GM18517 (cell line): ENCODE measurements around the gene ACOT7.
"Not testable (repeated sequence)": the region's sequence is repeated elsewhere in the genome, so short reads cannot be mapped to it uniquely, and the experiment has no call there.

ENCODE experiments used
- ATAC-seq: cut with Tn5 transposase; IDR thresholded peaks from one replicate; pipeline ENCODE4 v1.9.1; 2021; ENCODE audit warnings: mild to moderate bottlenecking, moderate library complexity; ENCODE audit not compliant: unreplicated experiment

The ACOT7 gene, protein sequence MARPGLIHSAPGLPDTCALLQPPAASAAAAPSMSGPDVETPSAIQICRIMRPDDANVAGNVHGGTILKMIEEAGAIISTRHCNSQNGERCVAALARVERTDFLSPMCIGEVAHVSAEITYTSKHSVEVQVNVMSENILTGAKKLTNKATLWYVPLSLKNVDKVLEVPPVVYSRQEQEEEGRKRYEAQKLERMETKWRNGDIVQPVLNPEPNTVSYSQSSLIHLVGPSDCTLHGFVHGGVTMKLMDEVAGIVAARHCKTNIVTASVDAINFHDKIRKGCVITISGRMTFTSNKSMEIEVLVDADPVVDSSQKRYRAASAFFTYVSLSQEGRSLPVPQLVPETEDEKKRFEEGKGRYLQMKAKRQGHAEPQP

DNA sequence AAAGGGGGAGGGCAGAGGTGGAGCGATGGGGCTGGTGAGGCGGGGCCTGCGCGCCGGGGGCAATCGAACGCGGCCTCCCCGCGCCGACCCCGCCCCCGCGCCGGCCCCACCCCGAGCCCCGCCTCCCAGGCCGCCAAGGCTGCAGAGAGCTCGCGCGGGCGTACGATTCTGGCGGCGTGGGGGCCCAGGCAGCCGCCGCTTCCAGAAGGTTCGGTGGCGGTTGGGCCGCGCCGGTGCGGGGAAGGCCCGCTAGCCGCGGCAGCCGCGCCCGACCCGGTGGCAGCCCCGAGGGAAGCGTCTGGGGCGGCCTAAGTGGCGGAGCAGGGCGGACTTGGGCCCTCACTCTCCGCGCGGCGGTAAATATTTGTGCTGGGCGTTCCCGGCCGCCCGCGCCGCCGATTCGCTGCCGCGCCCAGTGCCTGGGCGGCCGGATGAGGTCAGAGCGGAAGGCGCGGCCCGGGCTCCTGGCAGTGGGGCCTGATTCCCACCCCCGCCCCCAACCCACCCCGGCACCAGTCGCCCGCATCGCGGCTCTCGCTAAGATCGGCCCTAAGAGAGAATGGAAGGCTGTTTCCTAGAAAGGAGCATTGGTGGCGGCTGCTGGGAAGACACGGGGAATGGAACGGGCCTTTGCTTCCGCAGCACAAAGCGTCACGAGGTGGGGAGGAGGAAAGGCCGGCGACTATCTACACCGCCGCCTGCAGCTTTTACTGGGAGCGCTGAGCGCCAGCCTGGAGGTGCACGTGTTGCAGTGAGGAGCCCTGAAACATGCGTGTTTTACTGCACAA lies at the start of gene ACOT7:
TSS of gene ACOT7 (minus strand) at position 368 of the 788 bp plus-strand sequence. CDS start 368 bp downstream, outside the sequence.
- ATAC-seq: peak; percentile 80

DNA sequence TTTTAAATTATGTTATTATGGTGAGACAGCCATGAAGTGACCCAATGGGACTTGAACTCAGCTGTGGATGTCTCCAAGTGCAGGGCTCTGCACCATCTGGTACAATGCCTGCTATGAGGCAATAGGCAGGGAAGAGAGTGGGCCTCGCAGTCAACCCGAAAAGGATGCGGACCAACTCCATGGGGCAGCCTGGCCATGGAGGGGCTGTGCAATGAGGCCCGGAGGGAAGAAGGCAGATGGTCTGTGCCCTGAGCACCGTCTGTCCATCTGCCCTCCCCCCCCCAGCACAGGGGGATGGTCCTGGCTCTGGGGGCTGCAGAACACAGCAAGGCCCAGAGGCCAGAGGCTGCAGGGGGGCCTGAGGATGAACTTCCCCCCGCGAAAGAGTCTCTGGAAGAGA lies 48.0 kb upstream of the ACOT7 start:
- no peak for ATAC-seq

DNA sequence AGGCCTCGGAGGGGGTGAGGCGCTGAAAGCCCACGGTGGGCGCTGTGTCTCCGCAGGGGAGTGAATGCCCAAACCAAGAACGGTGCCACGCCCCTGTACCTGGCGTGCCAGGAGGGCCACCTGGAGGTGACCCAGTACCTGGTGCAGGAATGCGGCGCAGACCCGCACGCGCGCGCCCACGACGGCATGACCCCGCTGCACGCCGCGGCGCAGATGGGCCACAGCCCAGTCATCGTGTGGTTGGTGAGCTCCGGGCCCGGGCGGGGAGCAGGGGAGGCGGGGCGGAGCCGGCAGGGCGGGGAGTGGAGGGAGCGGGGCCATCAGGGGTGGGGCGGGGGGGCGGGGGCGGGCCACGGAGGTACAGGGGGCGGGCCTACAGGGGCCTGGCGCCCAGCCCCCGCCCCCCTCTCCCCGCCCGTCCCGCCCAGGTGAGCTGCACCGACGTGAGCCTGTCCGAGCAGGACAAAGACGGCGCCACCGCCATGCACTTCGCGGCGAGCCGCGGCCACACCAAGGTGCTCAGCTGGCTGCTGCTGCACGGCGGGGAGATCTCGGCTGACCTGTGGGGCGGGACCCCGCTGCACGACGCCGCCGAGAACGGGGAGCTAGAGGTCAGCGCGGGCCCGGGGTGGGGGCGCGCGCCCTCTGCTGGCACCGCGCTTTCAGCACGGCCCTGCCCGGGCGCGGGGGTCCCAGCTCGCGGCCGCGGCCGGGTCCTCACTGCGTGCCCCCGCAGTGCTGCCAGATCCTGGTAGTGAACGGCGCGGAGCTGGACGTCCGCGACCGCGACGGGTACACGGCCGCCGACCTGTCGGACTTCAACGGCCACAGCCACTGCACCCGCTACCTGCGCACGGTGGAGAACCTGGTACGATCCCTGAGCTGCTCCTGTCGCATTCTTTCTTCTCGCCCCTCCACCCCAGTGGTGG lies 46.9 kb upstream of the ACOT7 start:
- ATAC-seq: no peak

DNA sequence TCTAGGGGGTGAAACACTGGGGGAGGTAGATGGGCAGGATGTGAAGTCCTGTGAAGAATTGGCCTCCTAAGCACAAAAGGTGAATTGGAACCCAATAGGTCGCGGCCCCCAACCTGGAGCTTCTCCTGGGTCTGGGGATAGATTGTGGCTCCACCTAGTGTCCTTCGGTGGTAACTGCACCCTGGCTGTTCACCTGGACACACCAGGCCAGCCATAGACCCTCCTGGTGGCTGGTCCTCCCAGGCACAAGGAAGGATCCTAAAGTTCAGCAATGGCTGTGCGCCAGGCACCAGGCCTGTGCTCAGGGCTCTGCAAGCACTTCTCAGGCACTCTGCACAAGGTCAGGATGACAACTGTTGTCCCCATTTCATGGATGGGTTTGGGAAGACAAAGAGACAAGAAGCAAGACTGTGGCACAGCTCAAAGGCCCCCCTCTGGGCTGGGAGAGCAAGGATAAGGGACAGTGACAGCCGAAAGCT lies 44.5 kb upstream of the ACOT7 start:
- no peak for ATAC-seq

DNA sequence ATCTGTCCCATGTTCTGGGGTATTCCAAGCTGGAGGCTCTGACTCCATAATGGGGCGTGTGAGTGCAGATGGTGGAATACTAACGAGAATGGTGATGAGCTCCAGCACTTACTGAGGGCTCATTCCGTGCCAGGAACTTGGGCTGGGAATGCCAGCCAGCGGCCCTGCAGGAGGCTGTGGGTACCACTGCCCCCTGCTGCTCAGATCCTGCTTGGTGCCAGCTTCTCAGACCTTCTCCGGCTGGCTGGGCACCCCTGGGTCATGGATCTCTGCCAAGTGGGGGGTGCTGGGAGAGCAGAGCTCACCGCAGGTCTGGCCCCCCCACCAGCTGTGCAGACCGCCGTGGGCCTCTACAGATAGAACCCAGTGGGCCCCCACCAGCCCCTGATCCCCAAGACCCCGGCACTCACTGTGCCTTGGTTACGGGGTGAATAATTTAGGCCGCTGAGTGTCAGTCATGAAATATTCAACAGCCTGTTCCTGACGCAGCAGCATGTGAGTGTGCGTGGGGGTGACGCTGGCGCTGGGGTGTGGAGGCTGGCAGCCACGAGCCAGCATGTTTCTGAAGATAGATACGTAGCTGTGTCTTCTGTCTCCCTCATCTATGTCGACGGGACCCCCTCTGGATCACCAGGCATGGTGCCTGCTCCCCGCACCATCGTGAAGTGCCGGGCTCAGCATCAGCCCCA lies 43.6 kb upstream of the ACOT7 start:
- ATAC-seq: not testable (repeated sequence)

DNA sequence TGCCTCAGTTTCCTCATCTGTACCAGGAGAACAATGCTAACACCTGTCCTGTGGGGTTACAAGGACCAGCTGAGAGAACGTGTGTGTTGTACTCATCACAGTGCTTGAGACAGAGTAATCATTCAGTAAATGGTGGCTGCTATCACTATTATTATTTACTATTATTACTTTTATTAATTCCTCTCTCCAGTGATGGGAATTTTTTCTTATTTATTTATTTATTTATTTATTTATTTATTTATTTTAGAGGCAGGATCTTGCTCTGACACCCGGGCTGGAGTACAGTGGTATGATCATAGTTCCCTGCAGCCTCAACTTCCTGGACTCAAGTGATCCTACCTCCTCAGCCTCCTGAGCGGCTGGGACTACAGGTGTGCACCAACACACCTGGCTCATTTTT lies 42.7 kb upstream of the ACOT7 start:
- ATAC-seq: not testable (repeated sequence)

DNA sequence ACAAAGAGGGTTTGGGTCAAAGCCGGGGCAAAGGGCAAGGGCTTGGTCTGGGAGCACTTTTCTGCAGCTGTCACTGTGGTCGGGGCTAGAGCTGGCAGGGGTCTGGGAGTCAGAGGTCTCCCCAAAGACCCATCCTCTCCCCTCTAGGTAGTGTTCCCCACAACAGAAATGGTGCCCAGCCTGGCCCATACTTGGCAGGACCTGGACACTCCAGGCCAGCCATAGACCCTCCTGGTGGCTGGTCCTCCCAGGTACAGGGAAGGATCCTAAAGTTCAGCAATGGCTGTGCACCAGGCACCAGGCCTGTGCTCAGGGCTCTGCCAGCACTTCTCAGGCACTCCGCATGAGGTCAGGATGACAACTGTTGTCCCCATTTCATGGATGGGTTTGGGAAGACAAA lies 42.0 kb upstream of the ACOT7 start:
- ATAC-seq: no peak

DNA sequence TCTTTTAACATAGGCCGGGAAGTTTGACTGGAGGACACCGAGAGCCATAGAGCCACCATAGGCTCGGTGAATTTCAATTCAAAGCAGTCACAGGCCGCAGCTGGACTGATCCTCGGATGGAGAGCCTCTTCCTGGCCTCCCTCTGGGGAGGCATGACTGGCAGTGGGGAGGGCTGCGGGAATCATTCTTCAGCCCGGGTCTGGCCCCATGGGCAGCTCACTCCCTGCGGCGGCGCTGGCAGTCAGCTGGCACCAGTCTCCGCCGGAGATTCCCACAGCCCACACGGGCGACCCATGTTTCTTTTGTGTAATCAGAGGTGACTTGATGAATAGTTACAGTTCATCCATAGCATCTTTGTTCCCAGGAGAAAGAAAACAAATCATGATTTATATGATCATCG lies 41.6 kb upstream of the ACOT7 start:
- no peak for ATAC-seq

DNA sequence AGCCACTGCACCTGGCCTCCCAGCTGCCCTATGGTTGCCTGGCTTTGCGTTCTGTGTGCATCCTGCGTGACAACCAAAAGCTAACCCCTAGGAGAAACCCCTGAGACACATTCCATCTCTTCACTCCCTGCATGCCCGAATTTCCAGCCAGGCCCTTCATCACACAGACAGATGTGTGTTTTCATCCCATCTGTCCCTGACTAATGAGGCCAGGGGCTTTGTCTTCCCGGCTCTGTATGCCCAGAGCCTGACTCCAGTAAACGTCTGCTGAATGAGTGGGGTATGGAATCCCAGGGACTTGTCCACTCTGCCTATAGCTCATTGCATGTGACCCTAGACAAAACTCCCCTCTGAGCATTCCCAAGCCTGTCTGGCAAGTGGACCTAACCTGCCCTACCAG lies 40.6 kb upstream of the ACOT7 start:
- no peak for ATAC-seq

DNA sequence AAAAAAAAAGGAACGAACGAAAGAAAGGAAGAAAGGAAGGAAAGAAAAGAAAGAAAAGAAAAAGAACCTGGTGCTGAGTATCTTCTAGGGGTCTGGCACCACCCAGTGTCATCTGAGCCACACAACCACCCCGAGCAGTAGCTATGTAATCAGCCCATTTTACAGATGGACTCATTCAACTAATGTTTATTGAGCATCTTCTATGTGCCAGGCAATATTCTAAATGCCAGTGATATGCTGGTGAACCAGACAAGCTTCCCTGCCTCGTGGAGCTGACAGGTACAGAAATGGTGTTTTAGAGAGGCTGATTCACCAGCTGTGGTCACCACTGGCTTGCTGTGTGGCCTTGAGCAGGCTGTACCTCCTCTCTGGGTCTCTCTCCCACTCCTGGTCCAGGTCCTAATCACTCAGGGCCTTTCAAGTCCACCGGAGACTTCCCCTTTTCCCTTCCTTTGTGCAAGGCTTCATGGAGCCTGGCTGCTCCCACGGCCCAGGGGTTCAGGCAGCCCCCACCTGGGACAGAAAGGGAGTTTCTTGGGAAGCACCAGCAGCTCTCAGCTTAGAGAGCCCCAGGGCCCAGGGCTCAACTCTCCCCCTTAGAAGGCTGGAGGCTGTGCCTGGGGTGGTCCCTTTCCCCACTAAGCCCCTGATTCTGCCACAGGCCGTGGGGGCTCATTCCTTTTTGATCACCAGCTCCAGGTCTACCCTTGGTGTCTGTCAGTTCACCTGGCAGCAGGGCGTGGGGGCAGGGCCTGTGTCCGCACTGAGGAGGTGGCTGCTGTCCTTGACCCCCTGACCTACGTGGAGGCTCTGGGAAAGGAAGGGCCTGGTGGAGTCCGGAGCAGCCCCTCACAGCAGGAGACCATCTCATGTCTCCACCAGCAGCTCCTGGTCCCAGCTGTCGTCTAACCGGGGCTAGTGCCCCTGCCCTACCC lies 38.3 kb upstream of the ACOT7 start:
- not testable (repeated sequence) for ATAC-seq

DNA sequence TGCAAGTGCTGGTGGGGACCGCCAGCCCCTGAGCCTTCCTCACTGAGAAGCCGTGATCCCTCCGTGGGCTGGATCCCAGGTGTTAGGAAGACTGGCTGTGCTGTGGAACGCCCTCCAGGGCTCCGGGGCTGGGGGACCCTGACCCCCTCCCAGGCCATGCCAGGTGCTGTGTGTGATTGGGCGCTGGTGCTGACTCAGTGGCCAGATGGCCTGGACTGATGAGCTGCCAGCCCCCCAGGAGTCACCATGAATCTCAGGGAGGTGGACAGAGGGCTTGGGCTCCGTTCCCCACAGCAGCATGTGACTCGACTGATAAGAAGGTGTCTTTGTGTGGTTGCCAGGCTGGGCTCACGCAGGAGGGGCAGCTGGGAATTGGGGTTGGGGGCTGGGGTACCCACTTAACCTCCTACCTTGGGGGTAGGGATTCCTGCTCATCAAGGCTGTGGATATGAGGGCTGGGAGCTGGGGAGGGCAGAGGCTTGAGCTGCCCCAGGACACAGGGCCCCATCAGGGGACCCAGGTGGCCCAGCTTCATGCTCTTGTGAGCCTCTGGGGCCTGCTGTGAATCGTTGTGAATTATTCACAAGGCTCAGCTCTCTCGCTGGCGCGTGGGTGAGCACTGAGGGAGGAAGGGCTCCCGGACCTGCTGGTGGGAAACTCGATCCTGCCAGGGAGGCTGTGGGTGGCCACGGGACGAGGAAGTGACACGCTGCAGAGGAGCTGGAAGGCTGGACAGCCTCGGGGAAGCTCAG lies 36.3 kb upstream of the ACOT7 start:
- ATAC-seq: not testable (repeated sequence)

DNA sequence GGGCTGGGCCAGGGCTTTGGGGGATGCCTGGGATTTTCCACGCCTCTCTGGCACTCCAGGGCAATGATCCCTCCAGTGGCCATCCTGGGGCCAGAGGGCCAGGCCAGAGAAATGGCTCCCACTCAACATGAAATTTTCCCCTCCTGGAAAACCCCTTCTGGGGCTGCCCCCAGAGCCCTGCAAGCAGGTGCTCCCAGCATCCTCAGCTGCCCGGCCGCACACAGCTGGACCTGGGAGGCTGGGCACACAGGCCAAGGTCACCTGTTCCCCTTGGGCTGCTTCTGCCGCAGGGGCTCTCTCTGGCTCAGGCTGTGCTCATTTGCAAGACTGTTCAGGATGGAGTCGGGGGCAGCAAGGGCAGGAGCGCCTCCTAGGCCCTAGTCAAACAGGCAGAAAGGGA lies 34.9 kb upstream of the ACOT7 start:
- ATAC-seq: not testable (repeated sequence)

DNA sequence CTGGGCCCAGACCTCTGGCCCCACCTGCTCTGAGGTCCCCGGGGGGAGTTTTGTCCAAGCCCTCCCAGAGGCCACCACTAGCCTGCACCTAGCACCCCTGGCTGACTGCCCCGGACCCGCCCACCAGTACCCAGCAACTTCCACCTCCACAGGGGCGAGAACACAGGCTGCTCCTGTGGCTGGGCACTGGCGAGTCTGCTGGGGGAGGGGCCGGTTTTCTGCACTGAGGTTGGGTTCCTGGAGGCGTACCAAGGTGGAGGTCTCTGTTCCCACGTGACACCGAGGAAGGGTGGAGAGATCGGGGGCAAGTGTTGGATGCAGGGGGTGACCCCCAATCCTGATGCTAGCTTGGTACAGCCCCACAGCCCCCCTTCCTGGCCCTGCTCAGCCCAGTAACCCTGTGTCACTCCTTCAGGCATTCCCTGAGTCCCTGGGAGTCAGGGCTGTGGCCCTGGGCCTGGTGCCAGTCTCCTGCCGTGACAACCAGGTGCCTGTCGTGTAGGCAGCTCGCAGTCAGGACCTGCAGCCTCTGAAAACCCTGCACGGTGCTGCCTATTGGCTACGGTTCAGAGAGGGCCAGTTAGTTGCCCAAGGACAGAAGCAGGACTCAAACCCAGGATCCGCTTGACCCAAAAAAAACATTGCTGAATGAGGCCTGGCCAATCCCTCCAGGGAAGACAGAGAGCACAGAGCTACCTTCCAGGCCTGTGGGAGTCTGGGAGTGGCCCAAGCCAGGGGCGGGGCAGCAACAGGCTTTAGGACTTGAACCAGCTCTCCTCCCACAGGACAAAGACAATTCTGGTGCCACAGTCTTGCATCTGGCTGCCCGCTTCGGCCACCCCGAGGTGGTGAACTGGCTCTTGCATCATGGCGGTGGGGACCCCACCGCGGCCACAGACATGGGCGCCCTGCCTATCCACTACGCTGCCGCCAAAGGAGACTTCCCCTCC lies 34.1 kb upstream of the ACOT7 start:
- ATAC-seq: no peak

DNA sequence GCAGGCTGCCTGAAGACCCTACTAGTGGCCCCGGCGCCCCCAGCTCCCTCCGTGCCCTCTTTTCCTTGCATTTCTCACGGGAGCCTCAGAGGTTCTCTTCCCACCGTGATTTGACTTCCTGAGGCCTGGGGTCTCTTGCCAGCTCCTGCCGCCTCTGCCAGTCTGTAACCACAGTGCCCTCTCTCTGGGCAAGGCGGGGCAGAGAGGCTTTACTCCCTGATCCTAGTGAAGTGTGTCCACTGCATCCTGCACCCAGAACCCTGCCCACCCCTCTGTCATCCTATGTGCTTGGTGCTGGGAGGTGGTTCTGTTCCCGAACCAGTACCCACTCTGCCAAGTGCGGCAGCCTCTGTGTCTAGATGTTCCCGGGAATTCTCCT lies 33.4 kb upstream of the ACOT7 start:
- no peak for ATAC-seq

DNA sequence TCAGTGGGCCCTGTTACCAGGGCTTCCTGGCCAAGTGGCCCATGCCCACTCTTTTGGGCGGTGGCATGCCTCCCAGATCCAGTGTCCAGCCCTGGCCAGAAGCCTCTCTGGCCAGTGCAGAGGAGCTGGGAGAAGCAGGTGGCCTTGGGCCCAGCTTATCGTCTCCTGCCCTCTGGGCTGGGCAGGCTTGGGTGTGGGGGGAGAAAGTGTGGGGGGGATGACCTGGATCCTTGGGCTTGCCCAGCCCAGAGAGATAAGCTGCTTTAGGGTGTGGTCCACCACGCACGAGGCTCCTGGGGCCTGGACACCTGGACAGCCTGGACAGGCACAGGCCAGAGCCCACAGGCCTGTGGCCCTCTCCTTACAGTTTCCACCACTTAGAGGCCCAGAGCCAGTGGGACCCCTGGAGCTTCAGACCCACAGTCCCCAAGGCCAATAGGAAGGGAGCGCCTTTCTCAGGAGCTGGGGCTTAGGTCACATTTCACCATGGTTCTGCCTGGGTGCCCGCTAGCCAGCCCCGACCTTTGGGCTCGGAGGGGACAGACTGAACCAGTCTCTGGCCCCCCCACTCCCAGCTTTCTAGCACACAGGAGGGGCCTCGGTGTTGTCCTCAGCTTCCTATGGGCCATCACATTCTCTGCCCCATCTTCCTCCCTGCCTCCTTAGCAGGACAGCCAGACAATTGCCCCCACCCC lies 32.9 kb upstream of the ACOT7 start:
- no peak for ATAC-seq

DNA sequence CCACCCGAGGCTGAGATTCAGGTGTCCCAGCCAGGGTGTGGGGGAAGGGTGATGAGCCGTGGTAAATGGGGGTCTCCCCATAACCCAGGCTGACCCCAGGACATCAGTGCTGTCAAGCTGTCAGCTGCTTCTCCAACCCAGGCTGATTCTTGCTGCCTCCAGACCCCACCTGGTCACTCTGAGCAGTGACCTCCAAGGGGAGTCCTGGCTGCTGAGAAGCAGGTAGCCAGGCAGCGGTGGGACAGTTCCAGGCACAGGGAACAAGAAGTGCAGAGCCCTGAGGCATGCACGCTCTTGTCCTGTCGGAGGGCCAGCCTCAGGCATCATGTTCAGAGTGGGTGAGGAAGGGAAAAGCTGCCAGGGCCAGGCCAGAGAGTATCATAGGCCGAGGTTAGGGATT lies 32.1 kb upstream of the ACOT7 start:
- no peak for ATAC-seq
